ENCODE data around the gene C11orf21.
"Not testable (repeated sequence)": the region's sequence is repeated elsewhere in the genome, so short reads cannot be mapped to it uniquely, and the experiment has no call there.

Gene C11orf21

DNA sequence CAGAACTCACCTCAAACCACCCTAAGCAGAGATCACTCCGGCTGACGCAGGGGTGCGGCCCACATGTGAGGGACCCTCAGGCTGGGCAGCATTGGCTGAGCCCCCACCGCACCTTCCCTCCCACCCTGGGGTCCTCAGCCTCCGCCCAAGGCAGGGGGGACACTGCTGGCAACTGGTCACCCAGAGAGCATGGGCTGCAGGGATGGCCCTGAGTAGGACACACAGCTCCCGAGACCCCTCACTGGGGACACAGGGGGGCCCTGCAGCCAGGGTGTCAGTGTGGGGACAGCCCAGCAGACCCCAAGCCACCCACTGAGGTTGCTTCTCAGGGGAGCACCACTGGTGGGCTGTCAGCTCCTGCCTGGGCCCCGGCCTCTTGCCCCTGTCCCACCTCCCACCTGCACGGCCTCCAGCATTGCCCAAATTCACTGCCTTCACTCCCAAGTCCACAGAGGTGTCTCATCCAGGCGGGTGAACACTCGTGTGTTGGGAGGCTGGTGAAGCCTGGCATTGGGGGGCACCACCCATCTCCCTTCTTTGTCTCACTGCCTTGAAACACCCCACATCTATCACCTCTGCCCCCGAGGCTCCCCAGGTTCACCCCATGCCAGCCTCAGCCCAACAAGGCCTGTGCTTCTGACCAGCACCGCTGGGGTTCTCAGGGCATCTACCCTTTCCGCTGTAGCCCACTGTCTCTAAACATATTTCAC, 4.7 kb downstream of the C11orf21 start:
- DNase-seq (ENCODE audit: low spot score), result no peak

DNA sequence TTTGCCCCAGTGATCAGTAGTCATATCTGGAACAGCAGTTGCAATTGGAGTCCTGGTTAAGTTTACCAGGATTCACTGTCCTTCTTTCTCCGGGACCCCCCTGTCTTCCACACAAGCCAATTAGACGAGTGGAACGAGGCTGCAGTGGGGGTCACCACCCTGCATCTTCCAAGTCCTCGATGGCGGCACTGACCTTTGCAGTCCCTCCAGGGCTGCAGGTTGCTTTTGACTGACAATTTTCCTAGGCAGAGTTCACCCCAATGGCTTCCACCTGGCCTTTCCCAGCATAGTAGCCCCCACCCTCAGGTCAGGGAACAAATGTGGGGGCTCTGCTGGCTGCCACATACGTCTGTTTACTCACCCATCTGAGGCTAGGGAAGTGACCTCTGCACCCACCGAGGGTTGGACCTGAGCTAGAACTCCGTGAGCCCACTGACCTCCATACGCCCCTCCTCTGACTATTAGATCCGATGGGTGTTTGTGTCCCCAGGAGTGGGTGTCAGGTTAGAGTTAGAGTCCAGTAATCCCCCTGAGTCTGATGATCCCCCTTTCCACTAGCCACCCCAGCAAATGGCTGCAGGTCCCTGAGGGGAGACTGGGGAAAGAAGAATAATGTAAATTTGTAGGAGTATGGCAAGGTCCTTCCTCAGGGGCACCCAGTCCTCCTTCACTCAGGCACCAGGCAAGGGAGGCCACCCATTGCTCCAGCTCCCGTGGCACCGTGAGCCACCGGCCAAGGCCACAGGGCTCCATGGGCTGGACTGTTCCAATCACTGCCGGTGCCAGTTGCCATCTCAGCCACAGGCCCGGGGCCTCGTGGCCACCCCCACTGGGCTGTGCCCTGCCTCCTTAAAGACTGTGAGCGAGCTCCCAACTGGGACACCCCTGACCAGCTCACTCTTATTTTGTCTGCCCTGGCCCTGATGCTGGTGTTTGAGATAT, 5.5 kb downstream of the C11orf21 start:
- no peak for DNase-seq (ENCODE audit: low spot score)

DNA sequence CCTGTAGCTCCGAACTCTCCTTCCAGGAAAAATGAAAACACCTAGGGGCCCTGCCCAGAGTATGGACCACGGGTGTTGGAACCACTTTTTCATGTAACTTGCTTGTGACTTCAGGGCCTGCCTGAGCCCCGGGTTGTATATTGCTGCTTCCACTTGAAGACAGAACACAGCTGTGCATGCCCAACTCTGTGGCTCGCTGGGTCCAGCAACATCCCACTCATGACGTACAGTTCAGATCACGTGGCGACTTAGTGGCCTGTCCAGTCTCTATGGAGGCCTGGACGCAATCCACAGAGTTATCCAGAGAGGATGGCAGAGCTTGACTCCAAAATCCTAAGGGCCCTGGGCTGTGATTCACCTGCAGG, 6.8 kb downstream of the C11orf21 start:
- no peak for DNase-seq (ENCODE audit: low spot score)

- no peak for DNase-seq (ENCODE audit: low spot score)
Observed at GRCh38 chr11:2293984-2294925, 7.5 kb downstream of the C11orf21 start.

DNA sequence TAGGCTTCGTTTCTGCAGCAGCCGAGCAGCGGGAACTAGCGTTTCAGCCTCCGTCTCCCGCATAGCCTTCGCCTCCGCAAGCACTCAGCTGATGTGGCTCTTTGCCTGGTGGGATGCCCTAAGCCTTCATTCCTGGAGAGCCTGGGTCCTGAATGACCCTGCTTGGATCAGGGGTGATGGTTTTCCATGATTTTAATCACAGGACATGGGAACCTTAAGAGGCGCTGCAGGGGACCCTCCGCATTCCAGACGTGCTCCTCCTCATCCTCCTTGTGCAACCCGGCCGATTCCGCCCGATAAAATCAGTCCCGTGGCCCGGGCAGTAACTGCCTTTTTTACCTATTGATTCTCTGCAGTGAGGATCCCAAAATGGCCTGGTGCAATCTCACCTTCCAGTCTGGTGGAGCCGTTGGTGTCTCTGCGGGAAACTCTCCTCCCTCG, 8.2 kb downstream of the C11orf21 start:
- DNase-seq (ENCODE audit: low spot score), result no peak

GRCh38 chr11:2290351-2290841, 11.3 kb downstream of the C11orf21 start:
- DNase-seq (ENCODE audit: low spot score), result no peak

DNA sequence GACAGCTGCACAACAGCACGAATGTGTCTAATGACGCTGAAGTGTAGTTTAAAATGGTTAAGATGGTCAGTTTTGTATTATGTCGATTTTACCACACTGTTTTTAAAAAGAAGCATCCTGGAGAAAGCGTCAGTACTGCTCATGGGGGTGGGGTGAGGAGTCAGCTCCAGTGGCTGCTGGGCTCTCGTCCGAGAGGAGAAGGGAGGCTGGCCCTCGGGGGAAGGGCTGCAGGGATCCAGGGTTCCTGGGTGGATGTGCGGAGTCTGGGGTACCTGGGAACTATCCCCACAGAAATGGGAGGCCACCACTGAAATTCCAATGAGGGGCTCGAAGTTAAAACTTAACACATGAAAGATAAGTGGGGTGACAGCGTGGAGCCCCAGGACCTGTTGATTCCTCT, 11.9 kb downstream of the C11orf21 start:
- no peak for DNase-seq (ENCODE audit: low spot score)

DNA sequence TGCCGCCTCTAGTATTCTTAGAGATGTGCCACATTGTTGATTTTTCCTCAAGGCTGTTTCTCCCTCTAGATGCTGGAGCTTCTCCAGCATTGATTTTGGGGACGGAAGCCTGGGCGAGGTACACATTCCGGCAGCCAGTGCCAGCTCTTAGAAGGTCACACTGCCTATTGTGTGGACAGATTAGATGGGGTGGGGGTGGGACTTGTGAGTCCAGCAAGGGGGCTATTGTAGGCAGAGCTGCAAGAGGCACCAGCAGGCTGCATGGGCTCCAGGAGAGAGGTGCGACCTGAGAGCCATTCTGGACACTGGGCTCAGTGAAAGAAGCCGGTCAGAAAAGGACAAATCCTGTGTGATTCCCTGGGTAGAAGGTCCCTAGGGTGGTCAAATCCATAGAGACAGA, 12.4 kb downstream of the C11orf21 start:
- DNase-seq (ENCODE audit: low spot score), result no peak

- DNase-seq (ENCODE audit: low spot score), result no peak
Observed at GRCh38 chr11:2287091-2287490, 14.6 kb downstream of the C11orf21 start.

GRCh38 chr11:2286350-2286749, 15.4 kb downstream of the C11orf21 start:
- not testable (repeated sequence) for DNase-seq (ENCODE audit: low spot score)

- DNase-seq (ENCODE audit: low spot score), result no peak
Observed at GRCh38 chr11:2280208-2280607, 21.5 kb downstream of the C11orf21 start.

DNA sequence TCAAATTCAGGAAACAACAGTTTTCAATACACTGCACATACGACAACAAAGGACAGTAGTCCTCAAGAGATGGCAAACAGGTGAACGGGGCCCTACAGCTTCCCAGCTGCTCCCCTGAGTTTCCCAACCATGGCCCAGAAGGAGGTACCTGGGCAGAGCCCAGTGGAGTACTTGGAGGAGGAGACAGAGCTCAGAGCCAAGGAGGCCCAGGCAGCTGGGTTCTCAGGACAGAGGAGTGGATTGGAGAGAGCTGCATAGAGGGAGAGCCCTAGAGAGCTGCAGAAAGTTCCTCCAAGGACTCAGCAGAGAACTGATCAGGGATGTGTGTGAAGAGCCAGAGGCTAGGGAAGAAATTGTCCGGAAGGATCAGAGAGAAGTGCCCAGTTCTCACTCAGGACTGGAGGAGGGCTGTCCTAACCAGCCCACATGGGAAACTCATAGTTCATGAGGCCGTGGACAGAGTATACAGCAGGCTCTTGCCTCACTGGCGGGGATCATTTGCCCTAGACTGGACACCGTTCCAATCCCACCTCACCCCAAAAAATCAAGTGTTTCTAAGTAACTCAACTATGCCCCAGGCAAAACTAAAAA, 23.7 kb downstream of the C11orf21 start:
- no peak for DNase-seq (ENCODE audit: low spot score)

DNA sequence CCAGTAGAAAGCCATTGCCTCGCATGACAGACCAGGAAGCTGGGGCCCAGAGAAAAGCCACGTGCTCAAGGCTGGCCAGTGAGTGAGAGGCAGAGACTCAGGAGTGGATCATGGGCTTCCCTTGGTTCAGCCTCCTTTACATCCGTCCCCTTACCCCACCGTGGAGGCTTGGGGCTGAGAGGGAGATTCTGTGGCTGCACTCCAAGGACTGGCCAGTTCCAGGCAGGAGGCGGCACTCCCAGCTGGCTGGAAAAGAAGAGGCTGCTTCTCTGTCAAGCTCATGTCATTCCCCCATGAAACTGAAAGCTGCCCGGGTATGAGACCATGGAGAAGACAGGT, 24.7 kb downstream of the C11orf21 start:
- DNase-seq (ENCODE audit: low spot score), result no peak

DNA sequence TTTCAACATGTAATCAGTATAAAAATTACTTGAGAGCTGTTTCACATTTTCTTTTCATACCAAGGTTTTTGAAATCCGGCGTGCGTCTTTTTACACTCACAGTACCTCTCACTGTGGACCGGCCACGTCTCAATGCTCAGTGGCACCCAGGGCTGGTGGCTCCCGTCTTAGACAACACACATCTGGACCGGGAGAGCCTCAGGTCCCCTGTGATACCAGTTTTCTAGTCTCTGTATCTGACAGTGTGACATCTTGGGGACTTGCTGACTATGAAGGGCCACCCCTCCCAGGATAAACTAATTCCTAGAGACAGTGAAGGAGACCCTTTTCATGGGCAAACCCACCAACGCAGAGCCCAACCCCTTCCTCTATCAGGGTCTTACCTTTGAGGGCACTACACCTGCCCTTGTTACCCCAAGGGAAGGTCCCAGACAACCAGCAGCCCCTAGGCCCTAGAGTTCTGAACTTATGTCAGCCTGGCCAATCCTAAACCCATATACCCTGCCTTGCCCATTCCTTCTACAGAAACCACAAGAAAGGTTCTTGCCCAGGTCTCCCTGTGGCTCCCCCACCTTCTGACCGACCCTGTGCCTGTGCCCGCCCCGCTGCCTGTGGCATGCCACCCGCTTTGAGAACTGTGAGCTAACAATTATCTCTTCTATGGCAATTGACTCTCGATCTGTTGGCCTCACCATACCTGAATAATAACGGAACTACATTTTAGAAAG, 25.3 kb downstream of the C11orf21 start:
- DNase-seq (ENCODE audit: low spot score), result no peak

- no peak for DNase-seq (ENCODE audit: low spot score)
Observed at GRCh38 chr11:2275334-2276279, 26.1 kb downstream of the C11orf21 start.

DNA sequence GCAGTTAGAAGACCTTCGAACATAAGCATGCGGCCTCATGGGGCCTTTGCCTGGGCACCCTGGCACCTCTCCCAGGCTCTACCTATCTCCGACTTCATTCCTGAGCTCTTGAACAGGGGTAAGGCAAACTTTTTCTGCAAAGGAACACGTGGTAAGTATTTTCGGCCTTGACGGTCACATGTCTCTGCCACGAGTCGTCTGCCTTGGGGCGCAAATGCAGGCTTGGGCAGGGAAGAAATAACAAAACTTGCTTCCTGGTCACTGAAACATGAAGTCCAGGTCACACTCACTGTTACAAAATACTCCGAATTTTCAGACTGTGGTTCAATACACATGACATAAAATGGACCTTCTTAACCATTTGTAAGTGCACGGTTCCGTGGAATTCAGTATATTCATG, 27.9 kb downstream of the C11orf21 start:
- no peak for DNase-seq (ENCODE audit: low spot score)

DNA sequence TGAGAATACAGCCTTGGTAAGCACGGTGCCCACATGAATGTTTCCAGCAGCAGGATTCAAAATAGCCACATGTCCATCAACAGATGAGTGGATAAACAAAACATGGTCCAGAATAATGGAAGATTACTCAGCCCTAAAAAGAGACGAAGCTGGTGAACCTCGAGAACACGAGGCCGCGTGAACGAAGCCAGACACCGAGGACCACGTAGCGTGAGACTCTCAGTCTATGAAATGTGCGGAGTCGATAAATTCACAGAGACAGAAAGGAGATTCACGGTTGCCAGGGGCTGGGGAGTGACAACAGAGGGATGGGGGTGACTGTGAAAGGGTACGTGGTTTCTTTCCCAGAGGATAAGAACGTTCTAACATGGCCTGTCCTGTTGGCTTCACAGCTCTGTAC, 28.4 kb downstream of the C11orf21 start:
- no peak for DNase-seq (ENCODE audit: low spot score)

DNA sequence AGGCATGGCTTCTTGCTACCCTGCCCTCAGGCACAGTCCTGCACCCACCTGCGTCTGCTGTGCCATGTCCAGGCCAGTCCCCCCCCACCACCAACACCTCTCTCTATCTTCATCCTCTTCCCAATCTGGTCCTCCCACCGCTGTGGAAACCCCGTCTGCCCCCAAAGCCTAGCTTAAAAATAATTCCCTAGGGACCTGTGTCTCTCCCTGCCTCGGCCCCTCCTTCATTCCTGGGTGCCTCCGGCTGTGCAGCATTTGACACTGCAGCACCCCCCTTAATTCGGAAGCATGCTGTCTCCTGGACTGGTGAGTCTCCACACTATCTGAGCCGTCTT, 28.8 kb downstream of the C11orf21 start:
- DNase-seq (ENCODE audit: low spot score), result no peak

DNA sequence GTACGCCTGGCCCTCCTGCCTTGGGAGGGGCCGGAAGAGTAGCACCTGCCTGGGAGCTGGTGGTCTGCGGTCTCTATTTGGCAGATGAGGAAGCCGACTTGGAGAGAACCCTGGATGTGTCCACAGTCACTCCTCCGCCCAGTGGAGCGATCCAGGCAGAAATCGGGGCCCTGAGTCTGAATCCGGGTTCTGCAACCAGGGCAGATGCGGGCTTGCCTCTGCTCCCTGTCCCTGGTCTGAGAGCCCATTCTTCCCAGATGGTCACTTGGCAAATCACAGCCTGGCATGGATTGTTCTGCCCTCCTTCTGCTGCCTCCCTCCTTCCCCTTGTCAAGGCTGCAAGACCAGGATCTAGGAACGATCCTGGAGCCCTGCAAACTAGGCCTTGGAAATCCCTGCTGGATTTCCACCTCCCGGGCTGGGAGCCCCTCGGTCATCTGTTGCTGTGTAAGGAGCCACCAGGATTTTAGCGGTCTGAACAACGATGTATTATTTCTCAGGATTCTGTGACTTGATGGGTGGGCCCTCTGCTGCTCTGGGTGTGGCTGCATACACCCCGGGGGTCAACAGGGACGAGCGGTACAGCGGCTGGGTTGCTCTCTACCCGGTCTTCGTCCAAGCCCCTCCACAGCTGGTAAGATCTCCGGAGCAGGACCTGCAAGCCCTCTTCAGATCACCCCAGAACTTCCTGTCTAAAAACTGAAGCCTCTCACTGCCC, 29.3 kb downstream of the C11orf21 start:
- DNase-seq (ENCODE audit: low spot score), result no peak

Data from CD4-positive, alpha-beta T cell treated with Interleukin-2 at 100 ng/mL for 4 hours (primary cell).